ENCODE results near the gene GABRB2. TPM values are rescaled to one million over a fixed set of nuclear protein-coding genes. Genes with fewer than 3 reads are reported as not detected.
A peak's percentile ranks its signal among the peaks of the same experiment; 100 is the strongest.
"Not testable (repeated sequence)": the region's sequence is repeated elsewhere in the genome, so short reads cannot be mapped to it uniquely, and the experiment has no call there.

GABRB2 gene
- total RNA-seq, 1 experiment from 2014 or later: not detected

GRCh38 chr5:161505160-161505559 is 41.4 kb downstream of the GABRB2 start:
- in situ Hi-C loops (cut with HindIII; ENCODE audit: low pct_unique_long_range_greater_than_20kb, low sequenced_read_pairs); DNase-seq (ENCODE audit: low read depth, low spot score): not testable (repeated sequence)

- no peak for DNase-seq (ENCODE audit: low read depth, low spot score)
- in situ Hi-C loops (cut with HindIII; ENCODE audit: low pct_unique_long_range_greater_than_20kb, low sequenced_read_pairs): no loop called here
These were observed 48.0 kb downstream of the GABRB2 start for GRCh38 chr5:161498531-161498930.

GRCh38 chr5:161483721-161484120 is 62.8 kb downstream of the GABRB2 start:
- no peak for DNase-seq (ENCODE audit: low read depth, low spot score)
- in situ Hi-C loops (cut with HindIII; ENCODE audit: low pct_unique_long_range_greater_than_20kb, low sequenced_read_pairs): no loop called here

GRCh38 chr5:161481922-161482321 is 64.6 kb downstream of the GABRB2 start:
- DNase-seq (ENCODE audit: low read depth, low spot score): peak; percentile 3
- in situ Hi-C loops (cut with HindIII; ENCODE audit: low pct_unique_long_range_greater_than_20kb, low sequenced_read_pairs): no loop called here

- in situ Hi-C loops (cut with HindIII; ENCODE audit: low pct_unique_long_range_greater_than_20kb, low sequenced_read_pairs): no loop called here
These were observed 75.1 kb downstream of the GABRB2 start for GRCh38 chr5:161471211-161471950.

GRCh38 chr5:161467703-161468102 is 78.8 kb downstream of the GABRB2 start:
- DNase-seq (ENCODE audit: low read depth, low spot score): no peak
- in situ Hi-C loops (cut with HindIII; ENCODE audit: low pct_unique_long_range_greater_than_20kb, low sequenced_read_pairs): no loop called here

More at GRCh38 chr5:161471211-161471950, 75.1 kb downstream of the GABRB2 start:
- DNase-seq (ENCODE audit: low read depth, low spot score): no peak

- in situ Hi-C loops (cut with HindIII; ENCODE audit: low pct_unique_long_range_greater_than_20kb, low sequenced_read_pairs): no loop called here
- DNase-seq (ENCODE audit: low read depth, low spot score): no peak
These were observed 85.8 kb downstream of the GABRB2 start for GRCh38 chr5:161460741-161461140.

GRCh38 chr5:161446655-161447054 is 99.9 kb downstream of the GABRB2 start:
- in situ Hi-C loops (cut with HindIII; ENCODE audit: low pct_unique_long_range_greater_than_20kb, low sequenced_read_pairs): no loop called here

GRCh38 chr5:161442471-161442870 is 104.1 kb downstream of the GABRB2 start:
- no peak for DNase-seq (ENCODE audit: low read depth, low spot score)
- in situ Hi-C loops (cut with HindIII; ENCODE audit: low pct_unique_long_range_greater_than_20kb, low sequenced_read_pairs): no loop called here

More at GRCh38 chr5:161446655-161447054, 99.9 kb downstream of the GABRB2 start:
- DNase-seq (ENCODE audit: low read depth, low spot score): no peak

GRCh38 chr5:161432798-161433197 is 113.7 kb downstream of the GABRB2 start:
- in situ Hi-C loops (cut with HindIII; ENCODE audit: low pct_unique_long_range_greater_than_20kb, low sequenced_read_pairs): no loop called here
- DNase-seq (ENCODE audit: low read depth, low spot score): no peak

- no peak for DNase-seq (ENCODE audit: low read depth, low spot score)
- in situ Hi-C loops (cut with HindIII; ENCODE audit: low pct_unique_long_range_greater_than_20kb, low sequenced_read_pairs): no loop called here
These were observed 114.6 kb downstream of the GABRB2 start for GRCh38 chr5:161431963-161432362.

- DNase-seq (ENCODE audit: low read depth, low spot score): no peak
- in situ Hi-C loops (cut with HindIII; ENCODE audit: low pct_unique_long_range_greater_than_20kb, low sequenced_read_pairs): no loop called here
These were observed 125.5 kb downstream of the GABRB2 start for GRCh38 chr5:161421067-161421466.

- no peak for DNase-seq (ENCODE audit: low read depth, low spot score)
- in situ Hi-C loops (cut with HindIII; ENCODE audit: low pct_unique_long_range_greater_than_20kb, low sequenced_read_pairs): no loop called here
These were observed 126.0 kb downstream of the GABRB2 start for GRCh38 chr5:161420521-161420920.

- in situ Hi-C loops (cut with HindIII; ENCODE audit: low pct_unique_long_range_greater_than_20kb, low sequenced_read_pairs): no loop called here
- DNase-seq (ENCODE audit: low read depth, low spot score): no peak
These were observed 131.6 kb downstream of the GABRB2 start for GRCh38 chr5:161414896-161415295.

- no peak for DNase-seq (ENCODE audit: low read depth, low spot score)
- in situ Hi-C loops (cut with HindIII; ENCODE audit: low pct_unique_long_range_greater_than_20kb, low sequenced_read_pairs): no loop called here
These were observed 132.5 kb downstream of the GABRB2 start for GRCh38 chr5:161414037-161414436.

- no peak for DNase-seq (ENCODE audit: low read depth, low spot score)
- in situ Hi-C loops (cut with HindIII; ENCODE audit: low pct_unique_long_range_greater_than_20kb, low sequenced_read_pairs): no loop called here
These were observed 133.7 kb downstream of the GABRB2 start for GRCh38 chr5:161412792-161413191.

- in situ Hi-C loops (cut with HindIII; ENCODE audit: low pct_unique_long_range_greater_than_20kb, low sequenced_read_pairs): no loop called here
These were observed 135.4 kb downstream of the GABRB2 start for GRCh38 chr5:161411156-161411555.

GRCh38 chr5:161410640-161411039 is 135.9 kb downstream of the GABRB2 start:
- in situ Hi-C loops (cut with HindIII; ENCODE audit: low pct_unique_long_range_greater_than_20kb, low sequenced_read_pairs): no loop called here
- no peak for DNase-seq (ENCODE audit: low read depth, low spot score)

More at GRCh38 chr5:161411156-161411555, 135.4 kb downstream of the GABRB2 start:
- DNase-seq (ENCODE audit: low read depth, low spot score): no peak

- in situ Hi-C loops (cut with HindIII; ENCODE audit: low pct_unique_long_range_greater_than_20kb, low sequenced_read_pairs): no loop called here
- DNase-seq (ENCODE audit: low read depth, low spot score): no peak
These were observed 137.1 kb downstream of the GABRB2 start for GRCh38 chr5:161409471-161409870.

All from SK-MEL-5 (cell line).